ENCODE results near the gene DDHD1. TPM values are rescaled to one million over a fixed set of nuclear protein-coding genes. Genes with fewer than 3 reads are reported as not detected.
A peak's percentile ranks its signal among the peaks of the same experiment; 100 is the strongest.

DDHD1 gene
- total RNA-seq, 4 donors from 2014 or later: 17.1 to 26.7 (median 23.3) TPM

GRCh38 chr14:52998376-52999015 lies 154.6 kb downstream of the DDHD1 start:
- Histone ChIP-seq H3K27me3 (no peaks in the 10 kb centered on the region), H3K4me1 (peaks cover 0 to 26% (median 4%) of the 10 kb centered on the region in 4 donors), H3K9me3 (no peaks in the 10 kb centered on the region), H3K4me3 (no peak overlapping the region), H3K27ac (peak overlapping the region in 3 of 4 donors; percentile 30 to 67 (median 66)), H3K36me3 (no peaks in the 10 kb centered on the region)
- DNase-seq (ENCODE audit: low spot score in 2 of 2): no peak
- 24 to 31% methylated on average over 6 of the region's 6 CpGs for WGBS, 2 donors
- no peak for TF ChIP-seq POLR2A (IDR thresholded peaks at IDR 0.05)
- TF ChIP-seq EP300 (IDR thresholded peaks at IDR 0.05): no peak
- TF ChIP-seq CTCF (IDR thresholded peaks at IDR 0.05): no peak

GRCh38 chr14:52996493-52996892 lies 156.6 kb downstream of the DDHD1 start:
- Histone ChIP-seq H3K9me3 (no peaks in the 10 kb centered on the region), H3K27me3 (no peaks in the 10 kb centered on the region), H3K27ac (no peak overlapping the region), H3K4me3 (no peak overlapping the region), H3K4me1 (peaks cover 0 to 13% (median under 1%) of the 10 kb centered on the region in 4 donors), H3K36me3 (no peaks in the 10 kb centered on the region)
- no peak for DNase-seq (ENCODE audit: low spot score in 2 of 2)
- TF ChIP-seq EP300 (IDR thresholded peaks at IDR 0.05) (no peak), CTCF (IDR thresholded peaks at IDR 0.05) (no peak), POLR2A (IDR thresholded peaks at IDR 0.05) (no peak)
- WGBS, 2 donors: 93 to 100% methylated on average over 2 of the region's 2 CpGs

- H3K36me3 ChIP-seq: no peaks in the 10 kb centered on the region
- peaks cover 0 to 11% (median 0%) of the 10 kb centered on the region in 4 donors for H3K4me1 ChIP-seq
- H3K4me3 ChIP-seq: no peak overlapping the region
- no peak for DNase-seq (ENCODE audit: low spot score in 2 of 2)
- 80 to 83% methylated on average over 1 of the region's 1 CpG for WGBS, 2 donors
- H3K27me3 ChIP-seq: no peaks in the 10 kb centered on the region
- no peaks in the 10 kb centered on the region for H3K9me3 ChIP-seq
- H3K27ac ChIP-seq: no peak overlapping the region
- TF ChIP-seq CTCF (IDR thresholded peaks at IDR 0.05) (no peak), EP300 (IDR thresholded peaks at IDR 0.05) (no peak), POLR2A (IDR thresholded peaks at IDR 0.05) (no peak)
Observed at GRCh38 chr14:52995998-52996397, 157.1 kb downstream of the DDHD1 start.

- no peak for DNase-seq (ENCODE audit: low spot score in 2 of 2)
- H3K27me3 ChIP-seq: no peaks in the 10 kb centered on the region
- no peaks in the 10 kb centered on the region for H3K4me1 ChIP-seq
- no peaks in the 10 kb centered on the region for H3K36me3 ChIP-seq
- TF ChIP-seq CTCF (IDR thresholded peaks at IDR 0.05): no peak
- TF ChIP-seq EP300 (IDR thresholded peaks at IDR 0.05): no peak
- no peak for TF ChIP-seq POLR2A (IDR thresholded peaks at IDR 0.05)
- no peak overlapping the region for H3K4me3 ChIP-seq
- WGBS, 2 donors: 71 to 78% methylated on average over 1 of the region's 1 CpG
- H3K27ac ChIP-seq: no peak overlapping the region
- no peaks in the 10 kb centered on the region for H3K9me3 ChIP-seq
Observed at GRCh38 chr14:52992236-52992870, 160.8 kb downstream of the DDHD1 start.

- no peaks in the 10 kb centered on the region for H3K4me1 ChIP-seq
- H3K27me3 ChIP-seq: no peaks in the 10 kb centered on the region
- no peak overlapping the region for H3K27ac ChIP-seq
- no peak for DNase-seq (ENCODE audit: low spot score in 2 of 2)
- H3K36me3 ChIP-seq: no peaks in the 10 kb centered on the region
- no peaks in the 10 kb centered on the region for H3K9me3 ChIP-seq
- TF ChIP-seq POLR2A (IDR thresholded peaks at IDR 0.05) (no peak), EP300 (IDR thresholded peaks at IDR 0.05) (no peak), CTCF (IDR thresholded peaks at IDR 0.05) (no peak)
- no peak overlapping the region for H3K4me3 ChIP-seq
Observed at GRCh38 chr14:52988139-52988538, 165.0 kb downstream of the DDHD1 start.
